RWPE2 (cell line): ENCODE measurements around the gene SYTL3.
"Not testable (repeated sequence)": the region's sequence is repeated elsewhere in the genome, so short reads cannot be mapped to it uniquely, and the experiment has no call there.

Experiments used
- ATAC-seq: fragments of 200-7000 bp; cut with Tn5 transposase; 3 replicates; pipeline ENCODE4 v1.9.1; 2021; ENCODE audit warnings: low read depth
- DNase-seq: peaks from one replicate; pipeline ENCODE4 v3.0.0-alpha.2; 2020; ENCODE audit warnings: low spot score
- H3K27ac ChIP-seq: fragments of 450-650 bp; 2 replicates; pipeline ENCODE4 v1.5.1; 2017; ENCODE audit warnings: mild to moderate bottlenecking; ENCODE audit not compliant: poor library complexity, severe bottlenecking
- H3K27me3 ChIP-seq: fragments of 250-450 bp; sonication (Bioruptor Pico); 2 replicates; pipeline ENCODE4 v1.5.1; 2021; ENCODE audit warnings: mild to moderate bottlenecking, moderate library complexity; ENCODE audit not compliant: insufficient read depth, poor library complexity, severe bottlenecking
- H3K36me3 ChIP-seq: fragments of 250-450 bp; sonication (Bioruptor Pico); 2 replicates; pipeline ENCODE4 v1.5.1; 2020; ENCODE audit warnings: low read depth, mild to moderate bottlenecking, moderate library complexity
- H3K4me1 ChIP-seq: fragments of 250-450 bp; sonication (Bioruptor Pico); 2 replicates; pipeline ENCODE4 v1.5.1; 2021; ENCODE audit warnings: mild to moderate bottlenecking, moderate library complexity; ENCODE audit not compliant: insufficient read depth, poor library complexity, severe bottlenecking
- H3K4me3 ChIP-seq: fragments of 250-450 bp; sonication (Bioruptor Pico); 2 replicates; pipeline ENCODE4 v1.5.1; 2021; ENCODE audit warnings: mild to moderate bottlenecking, moderate library complexity; ENCODE audit not compliant: severe bottlenecking
- H3K9me3 ChIP-seq: fragments of 250-450 bp; sonication (Bioruptor Pico); 2 replicates; pipeline ENCODE4 v1.5.1; 2021; ENCODE audit warnings: mild to moderate bottlenecking, moderate library complexity; ENCODE audit not compliant: severe bottlenecking
- CTCF ChIP-seq: fragments of 450-650 bp; IDR thresholded peaks from one replicate; pipeline ENCODE4 v1.5.1; 2017; ENCODE audit warnings: mild to moderate bottlenecking, moderate library complexity; ENCODE audit not compliant: poor library complexity, severe bottlenecking

SYTL3 gene

GRCh38 chr6:158647501-158647900, 2.4 kb upstream of the SYTL3 start:
- Histone ChIP-seq H3K4me3 (no peak overlapping the region), H3K4me1 (peaks cover 44% of the 10 kb centered on the region), H3K27ac (peak overlapping the region; percentile 84), H3K9me3 (no peaks in the 10 kb centered on the region), H3K27me3 (no peaks in the 10 kb centered on the region), H3K36me3 (no peaks in the 10 kb centered on the region)
- DNase-seq (no peak), ATAC-seq (no peak)
- TF ChIP-seq CTCF: no peak

- DNase-seq: no peak
- H3K27ac ChIP-seq: peak overlapping the region; percentile 30
- H3K36me3 ChIP-seq: no peaks in the 10 kb centered on the region
- H3K4me3 ChIP-seq: no peak overlapping the region
- ATAC-seq: peak; percentile 51
- H3K4me1 ChIP-seq: peaks cover 34% of the 10 kb centered on the region
- H3K9me3 ChIP-seq: no peaks in the 10 kb centered on the region
- H3K27me3 ChIP-seq: no peaks in the 10 kb centered on the region
- TF ChIP-seq CTCF: no peak
Measured at GRCh38 chr6:158648682-158649131, 1.1 kb upstream of the SYTL3 start.

- not testable (repeated sequence) for DNase-seq, H3K9me3 ChIP-seq, ATAC-seq, H3K27me3 ChIP-seq, H3K27ac ChIP-seq, H3K4me3 ChIP-seq, H3K36me3 ChIP-seq
- H3K4me1 ChIP-seq: peaks cover 29% of the 10 kb centered on the region
Measured at GRCh38 chr6:158651981-158652737, 2.3 kb downstream of the SYTL3 start.

- Histone ChIP-seq H3K36me3 (no peaks in the 10 kb centered on the region), H3K27ac (peak overlapping the region; percentile 48), H3K4me1 (peaks cover 20% of the 10 kb centered on the region), H3K9me3 (no peaks in the 10 kb centered on the region), H3K4me3 (no peak overlapping the region), H3K27me3 (no peaks in the 10 kb centered on the region)
- TF ChIP-seq CTCF: no peak
- DNase-seq (no peak), ATAC-seq (no peak)
Measured at GRCh38 chr6:158653577-158654354, 3.9 kb downstream of the SYTL3 start.

- ATAC-seq (peak; percentile 49; the same call in 2 of the 3 replicates), DNase-seq (no peak)
- Histone ChIP-seq H3K4me1 (peaks cover 16% of the 10 kb centered on the region), H3K4me3 (no peak overlapping the region), H3K27me3 (no peaks in the 10 kb centered on the region), H3K36me3 (no peaks in the 10 kb centered on the region), H3K9me3 (no peaks in the 10 kb centered on the region), H3K27ac (peak overlapping the region; percentile 48)
- TF ChIP-seq CTCF: no peak
Measured at GRCh38 chr6:158654498-158654897, 4.6 kb downstream of the SYTL3 start.
